A204.1 (cell line): ENCODE data around the gene ACTA2.
A peak's percentile ranks its signal among the peaks of the same experiment; 100 is the strongest.

ENCODE experiments used
- FAIRE-seq: peaks from 2 replicates; lab custom pipeline; 2012; peaks lifted over from hg19 to GRCh38; lab: Jason Lieb, UNC

ACTA2 gene

GRCh38 chr10:88980800-88981199 is 28.2 kb upstream of the ACTA2 start:
- FAIRE-seq, result no peak

- FAIRE-seq, result no peak
These were observed 27.7 kb upstream of the ACTA2 start for GRCh38 chr10:88980247-88980646.

- no peak for FAIRE-seq
These were observed 27.0 kb upstream of the ACTA2 start for GRCh38 chr10:88979603-88980002.

GRCh38 chr10:88979153-88979562 is 26.6 kb upstream of the ACTA2 start:
- FAIRE-seq, result no peak

GRCh38 chr10:88978463-88978862 is 25.9 kb upstream of the ACTA2 start:
- FAIRE-seq, result no peak

- no peak for FAIRE-seq
These were observed 22.8 kb upstream of the ACTA2 start for GRCh38 chr10:88975377-88975720.

GRCh38 chr10:88974446-88975376 is 22.1 kb upstream of the ACTA2 start:
- FAIRE-seq, result peak; percentile 94

GRCh38 chr10:88974012-88974411 is 21.4 kb upstream of the ACTA2 start:
- peak; percentile 9 for FAIRE-seq

- FAIRE-seq, result no peak
These were observed 18.9 kb upstream of the ACTA2 start for GRCh38 chr10:88971221-88972061.

- FAIRE-seq, result no peak
These were observed 15.8 kb upstream of the ACTA2 start for GRCh38 chr10:88968391-88968790.

- no peak for FAIRE-seq
These were observed 14.2 kb upstream of the ACTA2 start for GRCh38 chr10:88966797-88967196.

GRCh38 chr10:88964869-88965415 is 12.4 kb upstream of the ACTA2 start:
- FAIRE-seq, result no peak

- FAIRE-seq, result no peak
These were observed 11.8 kb upstream of the ACTA2 start for GRCh38 chr10:88964360-88964759.

GRCh38 chr10:88963318-88963717 is 10.7 kb upstream of the ACTA2 start:
- no peak for FAIRE-seq

GRCh38 chr10:88962336-88962735 is 9.8 kb upstream of the ACTA2 start:
- no peak for FAIRE-seq

- no peak for FAIRE-seq
These were observed 8.7 kb upstream of the ACTA2 start for GRCh38 chr10:88961266-88961665.

GRCh38 chr10:88960802-88961201 is 8.2 kb upstream of the ACTA2 start:
- FAIRE-seq, result no peak

- FAIRE-seq, result no peak
These were observed 6.1 kb upstream of the ACTA2 start for GRCh38 chr10:88958721-88959120.

GRCh38 chr10:88957381-88957780 is 4.8 kb upstream of the ACTA2 start:
- FAIRE-seq, result no peak

GRCh38 chr10:88954458-88955083 is 2.0 kb upstream of the ACTA2 start:
- FAIRE-seq, result no peak

GRCh38 chr10:88953662-88954061 is 1.1 kb upstream of the ACTA2 start:
- FAIRE-seq, result no peak
